Measurements from ENCODE around the gene ZSWIM9. TPM values are rescaled to one million over a fixed set of nuclear protein-coding genes. Genes with fewer than 3 reads are reported as not detected.

Gene ZSWIM9
- total RNA-seq (1 to 10 TPM; 6.5 to 6.6 TPM), polyA plus RNA-seq (ENCODE audit: insufficient read length in 6 of 6) (10 to 100 TPM in 3 of 6 donors, 1 to 10 TPM in 3; 9.4 to 11.4 (median 10.3) TPM)
- long read RNA-seq, donor 1: 0 reads
- long read RNA-seq, donor 2: 0 reads
- long read RNA-seq, donor 3: 0 reads
- long read RNA-seq, donor 4: 0 reads
- long read RNA-seq, donor 5: 0 reads
- long read RNA-seq, donor 6: 0 reads
- long read RNA-seq, donor 7, partial matches to known transcripts: 0 of 2 reads
- long read RNA-seq, donor 7, other reads (novel, unspliced or antisense): 0 of 2 reads
- long read RNA-seq, donor 8: 0 reads
- long read RNA-seq, donor 9: 0 reads
- long read RNA-seq, donor 10: 0 reads
- long read RNA-seq, donor 11: 0 reads
- long read RNA-seq, donor 12: 0 reads

DNA sequence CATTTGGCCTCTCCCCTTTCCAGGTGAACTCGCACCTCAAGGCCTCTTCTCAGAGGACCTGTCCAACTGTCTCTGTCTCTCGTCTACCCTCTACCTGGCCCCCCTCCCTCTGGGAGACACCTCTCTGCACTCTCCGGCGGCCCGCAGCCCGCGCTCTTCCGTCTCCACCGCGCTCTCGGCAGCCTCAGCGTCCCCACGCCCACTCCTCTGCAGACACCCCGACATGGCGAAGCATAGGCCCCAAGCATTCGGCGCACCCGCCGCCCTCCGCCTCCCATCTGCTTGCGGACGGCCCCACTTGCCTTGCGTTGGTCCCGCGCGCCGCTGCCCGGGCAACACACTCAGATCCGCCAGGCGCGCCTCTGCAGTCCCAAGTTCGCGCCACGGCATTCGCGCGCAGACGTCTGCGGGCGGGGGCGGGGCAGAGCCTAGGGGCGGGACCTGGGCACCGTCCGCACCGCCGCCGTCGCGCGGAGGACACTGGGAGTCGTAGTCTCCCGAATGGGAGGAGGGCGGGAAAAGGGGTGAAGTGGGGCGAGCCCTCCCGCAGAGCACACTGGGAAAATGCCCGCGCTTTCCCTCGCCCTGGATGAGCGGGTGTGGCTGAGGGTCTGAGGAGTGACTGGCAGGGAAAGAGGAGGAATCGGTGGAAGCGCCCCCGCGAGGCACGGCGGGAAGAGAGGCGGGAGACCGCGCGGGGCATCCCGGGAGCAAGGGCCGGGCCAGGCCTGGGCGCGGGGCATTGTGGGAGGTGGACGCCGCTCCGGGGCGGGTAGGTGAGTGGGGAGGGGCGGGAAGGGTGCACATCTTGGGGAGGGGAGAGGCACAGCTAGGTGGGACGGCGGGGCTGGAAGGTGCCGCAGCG lies at the start of gene ZSWIM9, which contains the start of gene LIG1:
Gene ZSWIM9, plus strand, starts transcription at position 742 of the 865 bp plus-strand sequence. CDS start 1,123 bp downstream, outside the sequence.
Gene LIG1, minus strand, starts transcription at position 406 of the 865 bp plus-strand sequence. CDS start 4,778 bp downstream, outside the sequence.
- Histone ChIP-seq H3K9me3 (no peaks in the 10 kb centered on the region), H3K4me1 (peaks cover 7 to 21% of the 10 kb centered on the region in 2 donors), H3K27me3 (no peaks in the 10 kb centered on the region), H3K27ac (peak within 1 kb of the TSS; percentile 91), H3K4me3 (peak within 1 kb of the TSS; percentile 84 to 87), H3K36me3 (peaks cover 0 to 29% of the 10 kb centered on the region in 2 donors)
- peak; percentile 96 for ATAC-seq
- intact Hi-C loops (cut with DNase I): loop anchor here in 1 of 2 donors (10.0 kb wide), 1 partner anchor 65 kb away; no protein-coding TSS in a partner anchor
- TF ChIP-seq, protein P1, sequence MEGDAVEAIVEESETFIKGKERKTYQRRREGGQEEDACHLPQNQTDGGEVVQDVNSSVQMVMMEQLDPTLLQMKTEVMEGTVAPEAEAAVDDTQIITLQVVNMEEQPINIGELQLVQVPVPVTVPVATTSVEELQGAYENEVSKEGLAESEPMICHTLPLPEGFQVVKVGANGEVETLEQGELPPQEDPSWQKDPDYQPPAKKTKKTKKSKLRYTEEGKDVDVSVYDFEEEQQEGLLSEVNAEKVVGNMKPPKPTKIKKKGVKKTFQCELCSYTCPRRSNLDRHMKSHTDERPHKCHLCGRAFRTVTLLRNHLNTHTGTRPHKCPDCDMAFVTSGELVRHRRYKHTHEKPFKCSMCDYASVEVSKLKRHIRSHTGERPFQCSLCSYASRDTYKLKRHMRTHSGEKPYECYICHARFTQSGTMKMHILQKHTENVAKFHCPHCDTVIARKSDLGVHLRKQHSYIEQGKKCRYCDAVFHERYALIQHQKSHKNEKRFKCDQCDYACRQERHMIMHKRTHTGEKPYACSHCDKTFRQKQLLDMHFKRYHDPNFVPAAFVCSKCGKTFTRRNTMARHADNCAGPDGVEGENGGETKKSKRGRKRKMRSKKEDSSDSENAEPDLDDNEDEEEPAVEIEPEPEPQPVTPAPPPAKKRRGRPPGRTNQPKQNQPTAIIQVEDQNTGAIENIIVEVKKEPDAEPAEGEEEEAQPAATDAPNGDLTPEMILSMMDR (IDR thresholded peaks at IDR 0.05): no peak
- peak; percentile 93 to 98 (median 96) for DNase-seq

DNA sequence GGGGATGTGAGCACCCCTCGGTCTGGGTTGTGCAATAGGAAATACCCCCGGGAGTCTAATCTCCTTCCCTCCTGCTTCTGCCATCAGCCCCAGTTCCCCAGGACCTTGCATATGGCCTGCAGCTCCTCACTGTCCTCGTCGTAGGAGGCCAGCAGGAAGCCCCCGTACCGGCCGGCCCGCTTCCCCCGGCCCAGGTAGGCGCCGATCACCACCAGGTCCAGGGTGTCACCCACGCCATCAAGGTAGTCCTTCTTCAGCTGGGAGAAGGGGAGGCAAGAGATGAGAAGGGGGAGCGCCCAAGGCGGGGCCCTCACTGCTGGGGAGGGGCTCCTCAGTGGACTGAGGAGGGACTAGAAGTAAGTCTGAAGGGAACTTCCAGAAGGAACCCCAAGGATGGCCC lies 49.4 kb upstream of the ZSWIM9 start:
- no peak for ATAC-seq
- no peak for DNase-seq
- Histone ChIP-seq H3K27ac (no peak overlapping the region), H3K36me3 (peaks cover 0 to 54% of the 10 kb centered on the region in 2 donors), H3K9me3 (no peaks in the 10 kb centered on the region), H3K4me3 (no peak overlapping the region), H3K4me1 (peaks cover 0 to 16% of the 10 kb centered on the region in 2 donors), H3K27me3 (no peaks in the 10 kb centered on the region)
- TF ChIP-seq, protein P1 (IDR thresholded peaks at IDR 0.05): no peak
- intact Hi-C loops (cut with DNase I): no loop called here

DNA sequence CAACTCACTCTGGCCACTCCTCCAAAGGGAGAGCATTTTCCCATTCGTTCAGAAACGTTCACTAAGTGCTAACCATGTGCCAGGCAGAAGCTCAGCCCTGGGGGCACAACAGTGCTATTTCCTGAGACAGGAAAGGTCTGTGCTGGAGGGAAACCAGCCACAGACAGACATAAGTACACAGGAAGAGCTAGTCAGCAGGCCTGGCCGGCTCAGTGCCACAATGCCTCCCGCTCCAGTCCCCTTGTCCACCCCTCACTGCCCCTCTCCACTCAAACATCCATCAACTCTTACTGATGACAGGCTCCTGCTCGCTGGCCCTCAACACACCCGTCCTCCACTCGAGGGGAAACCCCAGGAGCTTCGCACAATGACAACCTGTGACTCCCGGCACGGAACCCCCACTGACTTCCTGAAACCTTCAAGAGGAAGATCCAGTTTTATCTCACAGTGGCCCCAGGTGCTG lies 48.5 kb upstream of the ZSWIM9 start:
- TF ChIP-seq, protein P1 (IDR thresholded peaks at IDR 0.05): no peak
- ATAC-seq (peak; percentile 64), DNase-seq (peak in 1 of 4 donors; percentile 36)
- Histone ChIP-seq H3K27me3 (no peaks in the 10 kb centered on the region), H3K27ac (peak overlapping the region in 1 of 2 donors; percentile 38), H3K4me3 (no peak overlapping the region), H3K9me3 (no peaks in the 10 kb centered on the region), H3K36me3 (peaks cover 0 to 54% of the 10 kb centered on the region in 2 donors), H3K4me1 (peaks cover 0 to 16% of the 10 kb centered on the region in 2 donors)
- intact Hi-C loops (cut with DNase I): no loop called here

DNA sequence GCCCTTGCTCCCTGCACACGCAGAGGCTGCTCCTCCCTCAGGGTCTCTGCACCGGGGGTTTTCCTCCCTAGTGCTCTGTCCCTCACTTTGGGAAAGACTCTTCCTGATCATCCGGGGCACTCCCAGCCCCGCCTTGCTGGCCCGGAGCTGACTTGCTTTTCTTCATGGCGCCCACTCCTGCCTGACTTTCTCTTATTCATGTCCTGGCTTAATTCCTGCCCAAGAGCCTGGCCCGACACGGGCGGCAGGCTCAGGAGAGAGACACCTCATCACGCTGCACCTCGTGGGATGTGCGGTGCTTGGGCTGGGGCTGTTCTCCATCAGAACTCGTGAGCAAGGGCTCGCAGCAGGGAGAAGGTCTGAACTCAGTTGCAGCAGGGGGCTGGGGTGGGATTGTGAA lies 48.1 kb upstream of the ZSWIM9 start:
- no peak for ATAC-seq
- Histone ChIP-seq H3K4me3 (no peak overlapping the region), H3K27ac (peak overlapping the region in 1 of 2 donors; percentile 38), H3K36me3 (peaks cover 0 to 59% of the 10 kb centered on the region in 2 donors), H3K9me3 (no peaks in the 10 kb centered on the region), H3K4me1 (peaks cover 0 to 16% of the 10 kb centered on the region in 2 donors), H3K27me3 (no peaks in the 10 kb centered on the region)
- DNase-seq: no peak
- intact Hi-C loops (cut with DNase I): no loop called here
- TF ChIP-seq, protein P1 (IDR thresholded peaks at IDR 0.05): no peak
